GM19397 (cell line): ENCODE measurements around the gene GUSB.
A peak's percentile ranks its signal among the peaks of the same experiment; 100 is the strongest.
"Not testable (repeated sequence)": the region's sequence is repeated elsewhere in the genome, so short reads cannot be mapped to it uniquely, and the experiment has no call there.

Experiments used
- ATAC-seq: cut with Tn5 transposase; IDR thresholded peaks from one replicate; pipeline ENCODE4 v1.9.1; 2021; ENCODE audit warnings: mild to moderate bottlenecking, moderate library complexity; ENCODE audit not compliant: unreplicated experiment

Gene GUSB

GRCh38 chr7:65981965-65982792 lies at the start of gene GUSB:
GUSB (minus strand) TSS chr7:65982213; CDS start chr7:65982183, 30 bp downstream.
- peak; percentile 88 for ATAC-seq

- ATAC-seq: not testable (repeated sequence)
Observed at GRCh38 chr7:66028342-66028741, 46.3 kb upstream of the GUSB start.

DNA sequence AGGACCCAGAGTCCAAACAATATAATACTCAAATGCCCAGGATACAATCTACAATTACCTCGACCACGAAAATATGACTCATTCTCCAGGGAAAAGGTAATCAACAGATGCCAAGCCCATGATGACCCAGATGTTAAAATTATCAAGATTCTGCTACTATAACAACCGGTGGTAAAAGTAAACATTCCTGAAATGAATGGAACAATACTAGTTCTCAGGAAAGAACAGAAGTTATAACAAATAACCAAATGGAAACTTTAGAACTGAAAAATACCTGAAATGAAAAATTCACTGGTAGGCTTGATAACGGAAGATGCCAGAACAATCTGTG lies 34.1 kb upstream of the GUSB start:
- ATAC-seq: no peak

- ATAC-seq: no peak
Observed at GRCh38 chr7:66015440-66016130, 33.6 kb upstream of the GUSB start.

DNA sequence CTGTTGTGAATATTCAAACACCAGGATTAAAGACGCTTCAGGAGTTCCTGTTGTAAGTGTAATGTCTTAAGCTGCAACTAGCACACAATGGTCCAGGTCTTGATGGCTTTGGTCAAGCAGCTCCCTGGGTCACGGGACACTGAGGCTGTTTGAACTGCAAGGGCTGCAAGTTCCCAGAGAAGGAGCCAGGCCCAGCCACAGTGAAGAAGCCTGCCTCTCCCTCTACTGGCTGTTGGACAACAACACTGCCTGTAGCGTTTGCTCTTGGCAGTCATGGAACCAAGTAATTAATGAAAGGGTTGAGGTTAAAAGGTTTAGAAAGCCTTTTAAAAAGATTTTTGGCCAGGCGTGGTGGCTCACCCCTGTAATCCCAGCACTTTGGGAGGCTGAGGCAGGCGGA lies 31.9 kb upstream of the GUSB start:
- no peak for ATAC-seq

GRCh38 chr7:66007232-66007631 lies 25.2 kb upstream of the GUSB start:
- no peak for ATAC-seq

DNA sequence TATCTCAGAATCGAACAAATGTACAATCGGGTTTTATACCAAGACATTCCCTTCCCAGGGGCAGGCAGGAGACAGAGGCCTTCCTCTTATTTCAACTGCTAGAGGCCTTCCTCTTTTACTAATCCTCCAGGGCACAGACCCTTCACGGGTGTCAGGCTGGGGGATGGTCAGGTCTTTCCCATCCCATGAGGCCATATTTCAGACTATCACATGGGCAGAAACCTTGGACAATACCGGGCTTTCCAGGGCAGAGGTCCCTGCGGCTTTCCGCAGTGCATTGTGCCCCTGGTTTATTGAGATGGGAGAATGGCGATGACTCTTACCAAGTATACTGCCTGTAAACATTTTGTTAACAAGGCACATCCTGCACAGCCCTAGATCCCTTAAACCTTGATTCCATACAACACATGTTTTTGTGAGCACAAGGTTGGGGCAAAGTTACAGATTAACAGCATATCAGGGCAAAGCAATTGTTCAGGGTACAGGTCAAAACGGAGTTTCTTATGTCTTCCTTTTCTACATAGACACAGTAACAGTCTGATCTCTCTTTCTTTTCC lies 23.2 kb upstream of the GUSB start:
- not testable (repeated sequence) for ATAC-seq

GRCh38 chr7:66000823-66001417 lies 18.9 kb upstream of the GUSB start:
- ATAC-seq: not testable (repeated sequence)

DNA sequence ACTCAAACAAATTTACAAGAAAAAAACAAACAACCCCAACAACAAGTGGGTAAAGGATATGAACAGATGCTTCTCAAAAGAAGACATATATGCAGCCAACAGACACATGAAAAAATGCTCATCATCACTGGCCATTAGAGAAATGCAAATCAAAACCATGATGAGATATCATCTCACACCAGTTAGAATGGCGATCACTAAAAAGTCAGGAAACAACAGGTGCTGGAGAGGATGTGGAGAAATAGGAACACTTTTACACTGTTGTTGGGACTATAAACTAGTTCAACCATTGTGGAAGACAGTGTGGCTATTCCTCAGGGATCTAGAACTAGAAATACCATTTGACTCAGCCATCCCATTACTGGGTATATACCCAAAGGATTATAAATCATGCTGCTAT lies 13.0 kb upstream of the GUSB start:
- ATAC-seq: not testable (repeated sequence)

DNA sequence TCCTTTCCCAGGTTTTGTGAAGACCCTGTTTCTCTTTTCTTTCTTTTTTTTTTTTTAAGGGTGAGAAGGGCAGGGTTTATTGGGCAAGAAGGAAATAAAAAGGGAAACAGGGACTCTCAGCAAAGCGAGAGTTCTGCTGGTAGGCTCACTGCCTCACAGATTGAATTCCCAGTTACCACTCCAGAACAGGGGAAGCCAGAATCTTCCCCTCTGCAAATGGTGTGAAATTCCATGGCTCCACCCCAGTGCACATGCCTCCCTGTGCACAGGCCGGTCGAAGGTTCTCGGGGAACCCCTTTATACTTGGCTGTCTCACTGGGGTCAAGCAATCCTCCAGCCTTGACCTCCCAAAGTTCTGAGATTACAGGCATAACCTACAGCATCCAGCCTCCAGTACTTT lies 10.5 kb upstream of the GUSB start:
- no peak for ATAC-seq

GRCh38 chr7:65991829-65992228 lies 9.8 kb upstream of the GUSB start:
- not testable (repeated sequence) for ATAC-seq

GRCh38 chr7:65989694-65990080 lies 7.7 kb upstream of the GUSB start:
- no peak for ATAC-seq

GRCh38 chr7:65988503-65988902 lies 6.5 kb upstream of the GUSB start:
- not testable (repeated sequence) for ATAC-seq

DNA sequence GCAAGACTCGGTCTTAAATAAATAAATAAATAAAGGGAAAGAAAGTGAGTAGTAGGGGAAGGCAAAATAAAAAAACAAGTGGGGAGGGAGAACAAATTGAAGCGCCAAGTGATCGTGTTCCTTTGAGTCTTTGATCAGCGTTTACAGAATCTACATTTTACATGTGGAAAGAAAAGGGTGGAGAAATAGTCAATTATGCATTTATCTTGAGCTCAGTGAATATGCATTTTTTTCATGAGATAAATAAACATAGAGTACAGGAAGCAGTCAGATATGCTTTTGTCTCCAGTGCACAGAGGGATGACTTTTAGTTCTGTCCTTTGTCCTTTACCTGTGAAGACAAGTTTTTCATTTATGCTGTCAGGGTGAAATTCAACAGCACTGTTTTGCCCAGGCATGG lies 6.1 kb upstream of the GUSB start:
- no peak for ATAC-seq

DNA sequence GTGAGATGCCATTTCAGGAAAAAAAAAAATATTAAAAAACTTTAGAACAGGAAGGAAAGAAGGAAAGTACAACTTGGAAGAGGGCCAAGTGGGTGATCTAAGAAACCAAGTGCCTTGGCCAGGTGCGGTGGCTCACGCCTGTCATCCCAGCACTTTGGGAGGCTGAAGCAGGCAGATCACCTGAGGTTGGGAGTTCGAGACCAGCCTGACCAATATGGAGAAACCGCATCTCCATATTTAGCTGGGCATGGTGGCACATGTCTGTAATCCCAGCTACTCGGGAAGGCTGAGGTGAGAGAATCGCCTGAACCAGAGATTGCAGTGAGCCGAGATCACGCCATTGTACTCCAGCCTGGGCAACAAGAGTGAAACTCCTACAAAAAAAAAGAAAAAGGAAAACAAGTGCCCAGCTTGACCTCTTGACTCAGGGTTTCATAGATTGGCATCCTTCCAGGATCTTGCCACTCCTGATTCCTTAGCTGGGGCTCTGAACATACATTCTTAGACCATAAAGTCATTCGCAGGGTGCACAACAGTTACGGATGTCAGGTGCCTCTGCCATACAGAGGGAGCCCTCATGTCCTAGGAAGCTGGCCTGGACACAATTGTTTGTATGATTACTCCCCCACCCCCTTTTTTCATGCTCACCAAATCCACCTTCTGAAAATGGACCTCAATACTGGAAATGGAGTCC lies 2.1 kb upstream of the GUSB start:
- no peak for ATAC-seq

GRCh38 chr7:65980478-65981250 lies 1.3 kb downstream of the GUSB start:
- ATAC-seq: peak; percentile 67

- ATAC-seq: no peak
Observed at GRCh38 chr7:65979583-65980477, 2.2 kb downstream of the GUSB start.

- no peak for ATAC-seq
Observed at GRCh38 chr7:65978891-65979582, 3.0 kb downstream of the GUSB start.
